ENCODE data around the gene FUT8.

FUT8 gene

GRCh38 chr14:65772921-65773574 is 360.5 kb downstream of the FUT8 start:
- DNase-seq (ENCODE audit: low read depth, low spot score), result no peak

GRCh38 chr14:65774041-65774440 is 361.5 kb downstream of the FUT8 start:
- no peak for DNase-seq (ENCODE audit: low read depth, low spot score)

- DNase-seq (ENCODE audit: low read depth, low spot score), result no peak
Measured at GRCh38 chr14:65776193-65776852, 363.8 kb downstream of the FUT8 start.

- DNase-seq (ENCODE audit: low read depth, low spot score), result no peak
Measured at GRCh38 chr14:65780566-65780965, 368.0 kb downstream of the FUT8 start.

- no peak for DNase-seq (ENCODE audit: low read depth, low spot score)
Measured at GRCh38 chr14:65783101-65783500, 370.6 kb downstream of the FUT8 start.

GRCh38 chr14:65783576-65783975 is 371.0 kb downstream of the FUT8 start:
- no peak for DNase-seq (ENCODE audit: low read depth, low spot score)

GRCh38 chr14:65784574-65784973 is 372.0 kb downstream of the FUT8 start:
- DNase-seq (ENCODE audit: low read depth, low spot score), result no peak

GRCh38 chr14:65787461-65787860 is 374.9 kb downstream of the FUT8 start:
- DNase-seq (ENCODE audit: low read depth, low spot score), result no peak

GRCh38 chr14:65788876-65789275 is 376.3 kb downstream of the FUT8 start:
- DNase-seq (ENCODE audit: low read depth, low spot score), result no peak

GRCh38 chr14:65789363-65789762 is 376.8 kb downstream of the FUT8 start:
- no peak for DNase-seq (ENCODE audit: low read depth, low spot score)

- DNase-seq (ENCODE audit: low read depth, low spot score), result no peak
Measured at GRCh38 chr14:65790172-65790815, 377.8 kb downstream of the FUT8 start.

GRCh38 chr14:65791191-65791981 is 378.9 kb downstream of the FUT8 start:
- DNase-seq (ENCODE audit: low read depth, low spot score), result no peak

GRCh38 chr14:65792208-65792905 is 379.8 kb downstream of the FUT8 start:
- DNase-seq (ENCODE audit: low read depth, low spot score), result no peak

Data from brain pericyte (primary cell).